Testis (tissue), 3 donors: ENCODE measurements around the gene REV1. TPM values are rescaled to one million over a fixed set of nuclear protein-coding genes. Genes with fewer than 3 reads are reported as not detected.
"Not testable (repeated sequence)": the region's sequence is repeated elsewhere in the genome, so short reads cannot be mapped to it uniquely, and the experiment has no call there.

Source experiments
- DNase-seq: peaks from one replicate; pipeline ENCODE4 v3.0.0-alpha.2; 2019
- H3K27ac ChIP-seq, 2 donors: fragments of 200-600 bp; sonication (generic); one replicate each; pipeline ENCODE4 v1.5.1; 2019
- H3K27me3 ChIP-seq: fragments of 200-600 bp; sonication (generic); one replicate; pipeline ENCODE4 v1.5.1; 2019
- H3K36me3 ChIP-seq: fragments of 200-600 bp; sonication (generic); one replicate; pipeline ENCODE4 v1.5.1; 2017; ENCODE audit warnings: low read depth; ENCODE audit errors: missing control alignments
- H3K4me1 ChIP-seq: fragments of 200-600 bp; sonication (generic); one replicate; pipeline ENCODE4 v1.5.1; 2019
- H3K4me3 ChIP-seq, 2 donors: fragments of 200-600 bp; sonication (generic); one replicate each; pipeline ENCODE4 v1.5.1; 2017 to 2019
- H3K9me3 ChIP-seq: fragments of 200-600 bp; sonication (generic); one replicate; pipeline ENCODE4 v1.5.1; 2017
- POLR2A ChIP-seq: fragments of 450-650 bp; IDR thresholded peaks from one replicate; pipeline ENCODE4 v1.6.1; 2017; ENCODE audit warnings: antibody characterized with exemption, mild to moderate bottlenecking, moderate library complexity
- WGBS, 2 donors: methylation state at CpG; one replicate each; pipeline ENCODE4 v1.1.5; 2018; 5-methylcytosine and 5-hydroxymethylcytosine counted together
- intact Hi-C: fragments of 100-400 bp; cut with DNase I; formaldehyde crosslinking; loops from one replicate; pipeline ENCODE4 v1.15.1; 2023; ENCODE audit warnings: low total_unique reads
- polyA plus RNA-seq: library from polyadenylated mRNA; stranded (reverse); fragments of 350-450 nt; fragmentation: Illumina TruSeq; extraction: RNeasy Lipid Tissue Mini Kit (QIAGEN cat#74804); gene quantifications from one replicate; pipeline ENCODE4 v1.2.3, GENCODE V29; 2014; ENCODE audit warnings: low read depth, low replicate concordance; ENCODE audit not compliant: insufficient read depth
- total RNA-seq, 2 donors: library from RNA; depleted of rRNA; stranded (reverse); fragments of >200 nt; gene quantifications; one replicate each; pipeline ENCODE4 v1.2.3, GENCODE V29; 2016
- TF ChIP-seq, protein P1 (sequence below), 3 experiments: fragments of 450-650 bp in 2 of 3; fragments of 200-600 bp in 1 of 3; sonication (generic) in 1 of 3; IDR thresholded peaks; one replicate each; pipeline ENCODE4 v1.5.1; 2016 to 2019; ENCODE audit warnings: antibody characterized with exemption in 3 of 3, mild to moderate bottlenecking in 2 of 3, moderate library complexity in 1 of 3

The REV1 gene
- total and polyA plus RNA-seq, 3 donors from 2014 or later, result 34.9 to 79.5 (median 73.5) TPM

DNA sequence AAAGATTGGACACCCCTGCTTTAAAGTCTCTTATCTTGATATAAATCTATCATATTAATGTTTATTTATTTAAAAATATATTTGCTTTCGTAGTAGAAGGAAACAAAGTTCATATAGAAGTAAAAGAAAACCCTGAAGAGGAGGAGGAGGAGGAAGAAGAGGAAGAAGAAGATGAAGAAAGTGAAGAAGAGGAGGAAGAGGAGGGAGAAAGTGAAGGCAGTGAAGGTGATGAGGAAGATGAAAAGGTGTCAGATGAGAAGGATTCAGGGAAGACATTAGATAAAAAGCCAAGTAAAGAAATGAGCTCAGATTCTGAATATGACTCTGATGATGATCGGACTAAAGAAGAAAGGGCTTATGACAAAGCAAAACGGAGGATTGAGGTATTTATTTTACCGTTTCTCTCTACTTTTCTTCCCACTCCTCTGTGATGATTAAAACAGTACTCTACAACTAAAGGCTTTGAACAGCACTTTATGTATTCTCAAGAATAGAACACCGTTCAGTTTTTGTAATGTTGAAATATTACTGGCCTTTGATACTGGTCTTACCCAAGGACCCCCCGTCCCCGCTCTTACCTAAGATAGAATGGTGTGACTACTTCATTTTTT lies 113.5 kb downstream of the REV1 start:
- no peaks in the 10 kb centered on the region for H3K36me3 ChIP-seq
- WGBS, 2 donors, result 91 to 95% methylated on average over 7 of the region's 7 CpGs

DNA sequence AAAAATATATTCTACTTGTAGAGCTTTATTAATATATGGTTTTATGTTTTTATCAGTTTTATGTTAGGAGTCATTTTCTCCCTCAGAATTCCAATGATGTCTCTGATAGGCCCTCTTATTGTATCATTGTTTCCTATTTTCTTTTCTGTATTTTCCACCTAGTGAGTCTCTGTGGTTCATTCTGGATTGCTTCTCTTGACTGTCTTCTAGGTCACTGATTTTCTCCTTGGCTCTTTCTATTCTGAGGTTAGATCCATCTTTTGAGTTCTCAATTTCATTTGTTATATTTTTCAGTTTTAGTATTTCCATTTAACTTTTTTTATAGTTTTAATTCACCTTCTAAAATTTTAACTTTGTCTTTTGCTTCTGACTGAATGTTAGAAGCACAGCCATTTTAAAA lies 115.1 kb downstream of the REV1 start:
- Histone ChIP-seq H3K36me3 (no peaks in the 10 kb centered on the region), H3K27ac (no peak overlapping the region), H3K27me3 (no peaks in the 10 kb centered on the region), H3K9me3 (no peaks in the 10 kb centered on the region), H3K4me1 (no peaks in the 10 kb centered on the region), H3K4me3 (no peak overlapping the region)
- intact Hi-C loops, result no loop called here
- TF ChIP-seq POLR2A, result no peak
- TF ChIP-seq, protein P1, sequence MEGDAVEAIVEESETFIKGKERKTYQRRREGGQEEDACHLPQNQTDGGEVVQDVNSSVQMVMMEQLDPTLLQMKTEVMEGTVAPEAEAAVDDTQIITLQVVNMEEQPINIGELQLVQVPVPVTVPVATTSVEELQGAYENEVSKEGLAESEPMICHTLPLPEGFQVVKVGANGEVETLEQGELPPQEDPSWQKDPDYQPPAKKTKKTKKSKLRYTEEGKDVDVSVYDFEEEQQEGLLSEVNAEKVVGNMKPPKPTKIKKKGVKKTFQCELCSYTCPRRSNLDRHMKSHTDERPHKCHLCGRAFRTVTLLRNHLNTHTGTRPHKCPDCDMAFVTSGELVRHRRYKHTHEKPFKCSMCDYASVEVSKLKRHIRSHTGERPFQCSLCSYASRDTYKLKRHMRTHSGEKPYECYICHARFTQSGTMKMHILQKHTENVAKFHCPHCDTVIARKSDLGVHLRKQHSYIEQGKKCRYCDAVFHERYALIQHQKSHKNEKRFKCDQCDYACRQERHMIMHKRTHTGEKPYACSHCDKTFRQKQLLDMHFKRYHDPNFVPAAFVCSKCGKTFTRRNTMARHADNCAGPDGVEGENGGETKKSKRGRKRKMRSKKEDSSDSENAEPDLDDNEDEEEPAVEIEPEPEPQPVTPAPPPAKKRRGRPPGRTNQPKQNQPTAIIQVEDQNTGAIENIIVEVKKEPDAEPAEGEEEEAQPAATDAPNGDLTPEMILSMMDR (IDR thresholded peaks at IDR 0.05), result no peak
- no peak for DNase-seq

More for the DNA sequence above, 113.5 kb downstream of the REV1 start:
- H3K9me3 ChIP-seq, result no peaks in the 10 kb centered on the region
- no peak for DNase-seq
- H3K27ac ChIP-seq, result no peak overlapping the region
- TF ChIP-seq POLR2A, result no peak
- TF ChIP-seq, protein P1 (IDR thresholded peaks at IDR 0.05), result no peak
- no peaks in the 10 kb centered on the region for H3K27me3 ChIP-seq
- intact Hi-C loops, result no loop called here
- no peaks in the 10 kb centered on the region for H3K4me1 ChIP-seq
- no peak overlapping the region for H3K4me3 ChIP-seq

DNA sequence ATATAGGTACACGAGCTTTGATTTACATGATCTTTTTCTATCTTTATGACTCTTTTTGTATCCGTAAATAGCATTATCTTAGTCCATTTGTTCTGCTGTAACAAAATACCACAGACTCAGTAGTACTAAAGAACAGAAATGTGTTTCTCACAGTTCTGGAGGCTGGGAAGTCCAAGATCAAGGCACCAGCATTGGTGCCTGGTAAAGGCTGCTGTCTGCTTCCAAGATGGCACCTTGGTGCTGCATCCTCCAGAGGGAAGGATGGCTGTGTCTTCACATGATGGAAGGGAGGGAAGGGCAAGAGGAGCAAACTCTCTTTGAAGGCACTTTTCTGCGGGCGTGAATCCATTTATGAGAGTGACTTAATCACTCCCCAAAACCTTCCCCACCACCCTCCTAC lies 116.7 kb downstream of the REV1 start:
- no peak for DNase-seq
- intact Hi-C loops, result no loop called here

DNA sequence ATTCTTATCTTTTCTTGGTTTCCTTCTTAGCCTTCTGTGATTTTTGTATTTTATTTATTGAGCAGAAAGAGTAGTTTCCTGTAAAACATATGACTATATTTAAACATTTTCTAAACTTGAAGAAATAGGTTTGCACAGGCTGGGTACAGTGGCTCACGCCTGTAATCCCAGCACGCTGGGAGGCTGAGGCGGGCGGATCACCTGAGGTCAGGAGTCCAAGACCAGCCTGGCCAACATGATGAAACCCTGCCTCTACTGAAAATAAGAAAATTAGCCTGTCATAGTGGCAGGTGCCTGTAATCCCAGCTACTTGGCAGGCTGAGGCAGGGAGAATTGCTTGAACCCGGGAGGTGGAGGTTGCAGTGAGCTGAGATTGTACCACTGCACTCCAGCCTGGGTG lies 121.0 kb downstream of the REV1 start:
- intact Hi-C loops, H3K36me3 ChIP-seq, H3K9me3 ChIP-seq, H3K27ac ChIP-seq, DNase-seq, H3K4me3 ChIP-seq, H3K27me3 ChIP-seq, H3K4me1 ChIP-seq: not testable (repeated sequence)
- 95 to 96% methylated on average over 5 of the region's 5 CpGs for WGBS, 2 donors

More for the DNA sequence above, 116.7 kb downstream of the REV1 start:
- no peaks in the 10 kb centered on the region for H3K4me1 ChIP-seq
- H3K36me3 ChIP-seq, result no peaks in the 10 kb centered on the region
- H3K27ac ChIP-seq, result no peak overlapping the region
- TF ChIP-seq, protein P1 (IDR thresholded peaks at IDR 0.05), result no peak
- no peak for TF ChIP-seq POLR2A
- no peak overlapping the region for H3K4me3 ChIP-seq
- no peaks in the 10 kb centered on the region for H3K9me3 ChIP-seq
- no peaks in the 10 kb centered on the region for H3K27me3 ChIP-seq
- 93 to 97% methylated on average over 4 of the region's 4 CpGs for WGBS, 2 donors

DNA sequence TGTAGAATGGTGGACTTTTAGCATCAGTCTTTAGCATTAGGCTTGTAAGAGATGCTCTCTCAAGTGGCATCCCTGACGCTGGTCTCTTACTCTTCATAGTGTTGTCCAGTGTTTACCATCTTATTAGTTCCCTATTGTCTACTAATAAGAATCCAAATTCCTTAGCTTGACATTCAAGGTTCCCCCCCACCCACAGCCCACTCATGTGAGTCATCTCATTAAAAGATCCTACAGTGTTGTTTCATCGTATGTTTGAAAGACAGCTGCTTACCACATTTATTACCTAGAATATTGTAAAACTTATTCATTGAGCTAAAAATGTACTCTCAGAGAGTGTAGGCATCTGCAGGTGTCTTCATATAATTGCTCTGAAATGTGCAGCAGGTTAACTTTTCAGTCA lies 124.2 kb downstream of the REV1 start:
- H3K27me3 ChIP-seq, result no peaks in the 10 kb centered on the region
- H3K9me3 ChIP-seq, result no peaks in the 10 kb centered on the region
- no peak overlapping the region for H3K4me3 ChIP-seq
- no peak for DNase-seq
- TF ChIP-seq POLR2A, result no peak
- TF ChIP-seq, protein P1 (IDR thresholded peaks at IDR 0.05), result no peak
- H3K27ac ChIP-seq, result no peak overlapping the region
- no peaks in the 10 kb centered on the region for H3K36me3 ChIP-seq
- no peaks in the 10 kb centered on the region for H3K4me1 ChIP-seq
- intact Hi-C loops, result no loop called here
- 43 to 45% methylated on average over 2 of the region's 2 CpGs for WGBS, 2 donors
